Erythroblast (primary cell): ENCODE results near the gene PGAM2.

Source experiments
- GATA1 ChIP-seq: IDR thresholded peaks from 2 replicates; pipeline ENCODE4 v1.6.1; 2011; ENCODE audit warnings: low read depth, mild to moderate bottlenecking, control low read depth, low read length, moderate library complexity
- POLR2A ChIP-seq: IDR thresholded peaks from 2 replicates; pipeline ENCODE4 v1.6.1; 2011; ENCODE audit warnings: mild to moderate bottlenecking, low read length

DNA sequence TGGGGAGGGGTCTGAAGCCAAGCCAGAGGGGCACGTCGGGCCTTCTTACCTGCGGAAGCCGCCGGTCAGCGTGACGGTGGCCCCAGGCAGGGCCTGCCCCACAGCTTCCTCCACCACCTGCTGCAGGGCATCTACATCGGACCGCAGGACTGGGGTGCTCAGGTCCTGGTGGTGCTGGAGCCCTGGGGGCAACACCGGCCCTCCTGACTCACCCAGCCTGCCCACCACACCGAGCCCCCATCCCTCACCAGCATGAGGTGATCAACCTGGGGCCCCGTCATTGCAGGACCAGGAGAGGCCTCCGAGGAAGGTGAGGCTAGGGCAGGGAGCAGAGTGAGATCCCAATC, 9.0 kb upstream of the PGAM2 start:
- TF ChIP-seq POLR2A, result no peak
- TF ChIP-seq GATA1, result no peak
